Stimulated activated memory B cell treated with anti-CD40 and anti-IgM and Interleukin-4, amounts not matched to agents 10 μg/mL and 1 μg/mL and 100 μg/mL, for 72 hours (primary cell): Measurements from ENCODE around the gene HOXC10.

ENCODE experiments used
- ATAC-seq: fragments of 150-1000 bp; cut with Tn5 transposase; 2 replicates; pipeline ENCODE4 v1.10.0; 2021
- H3K27ac Mint-ChIP-seq: one replicate; pipeline ENCODE4 v1.8.0; 2022; ENCODE audit warnings: mild to moderate bottlenecking, mixed read lengths
- H3K27me3 Mint-ChIP-seq: one replicate; pipeline ENCODE4 v1.8.0; 2022; ENCODE audit warnings: mixed read lengths
- H3K36me3 Mint-ChIP-seq: one replicate; pipeline ENCODE4 v1.8.0; 2022; ENCODE audit warnings: mixed read lengths
- H3K4me1 Mint-ChIP-seq: one replicate; pipeline ENCODE4 v1.8.0; 2022; ENCODE audit warnings: mixed read lengths
- H3K4me3 Mint-ChIP-seq: one replicate; pipeline ENCODE4 v1.8.0; 2022; ENCODE audit warnings: mild to moderate bottlenecking, moderate library complexity, mixed read lengths
- H3K9me3 Mint-ChIP-seq: one replicate; pipeline ENCODE4 v1.8.0; 2022; ENCODE audit warnings: mixed read lengths

The HOXC10 gene

GRCh38 chr12:53956251-53956887, 28.6 kb upstream of the HOXC10 start:
- H3K27me3 Mint-ChIP-seq = peaks cover 100% of the 10 kb centered on the region
- H3K9me3 Mint-ChIP-seq = peaks cover 10% of the 10 kb centered on the region
- peaks cover 39% of the 10 kb centered on the region for H3K4me1 Mint-ChIP-seq
- ATAC-seq = no peak
- H3K4me3 Mint-ChIP-seq = peak overlapping the region; percentile 9
- H3K36me3 Mint-ChIP-seq = no peaks in the 10 kb centered on the region
- no peak overlapping the region for H3K27ac Mint-ChIP-seq

- Mint-ChIP-seq H3K4me1 (peaks cover 33% of the 10 kb centered on the region), H3K27me3 (peaks cover 100% of the 10 kb centered on the region), H3K27ac (no peak overlapping the region), H3K4me3 (peak overlapping the region; percentile 9), H3K9me3 (peaks cover 10% of the 10 kb centered on the region), H3K36me3 (no peaks in the 10 kb centered on the region)
- ATAC-seq = no peak
Observed at GRCh38 chr12:53956914-53957536, 27.9 kb upstream of the HOXC10 start.

GRCh38 chr12:53958128-53958527, 26.8 kb upstream of the HOXC10 start:
- Mint-ChIP-seq H3K27ac (no peak overlapping the region), H3K4me1 (peaks cover 33% of the 10 kb centered on the region), H3K9me3 (peaks cover 10% of the 10 kb centered on the region), H3K4me3 (no peak overlapping the region), H3K27me3 (peaks cover 98% of the 10 kb centered on the region), H3K36me3 (no peaks in the 10 kb centered on the region)
- no peak for ATAC-seq

GRCh38 chr12:53959314-53959713, 25.6 kb upstream of the HOXC10 start:
- ATAC-seq = no peak
- peaks cover 40% of the 10 kb centered on the region for H3K4me1 Mint-ChIP-seq
- no peaks in the 10 kb centered on the region for H3K36me3 Mint-ChIP-seq
- H3K27ac Mint-ChIP-seq = no peak overlapping the region
- H3K4me3 Mint-ChIP-seq = no peak overlapping the region
- peaks cover 9% of the 10 kb centered on the region for H3K9me3 Mint-ChIP-seq
- H3K27me3 Mint-ChIP-seq = peaks cover 98% of the 10 kb centered on the region

GRCh38 chr12:53960187-53961024, 24.5 kb upstream of the HOXC10 start:
- Mint-ChIP-seq H3K27me3 (peaks cover 98% of the 10 kb centered on the region), H3K9me3 (peaks cover 11% of the 10 kb centered on the region), H3K4me1 (peaks cover 47% of the 10 kb centered on the region), H3K4me3 (no peak overlapping the region), H3K27ac (no peak overlapping the region), H3K36me3 (peaks cover 2% of the 10 kb centered on the region)
- ATAC-seq = no peak

GRCh38 chr12:53961025-53961761, 23.8 kb upstream of the HOXC10 start:
- no peak for ATAC-seq
- H3K27me3 Mint-ChIP-seq = peaks cover 98% of the 10 kb centered on the region

GRCh38 chr12:53963005-53963404, 21.9 kb upstream of the HOXC10 start:
- ATAC-seq = no peak
- H3K9me3 Mint-ChIP-seq = peaks cover 14% of the 10 kb centered on the region
- peaks cover 98% of the 10 kb centered on the region for H3K27me3 Mint-ChIP-seq
- H3K4me1 Mint-ChIP-seq = peaks cover 39% of the 10 kb centered on the region
- peaks cover 5% of the 10 kb centered on the region for H3K36me3 Mint-ChIP-seq
- H3K4me3 Mint-ChIP-seq = no peak overlapping the region
- H3K27ac Mint-ChIP-seq = no peak overlapping the region

More at GRCh38 chr12:53961025-53961761, 23.8 kb upstream of the HOXC10 start:
- no peak overlapping the region for H3K27ac Mint-ChIP-seq
- H3K4me3 Mint-ChIP-seq = no peak overlapping the region
- H3K9me3 Mint-ChIP-seq = peaks cover 11% of the 10 kb centered on the region
- H3K36me3 Mint-ChIP-seq = peaks cover 5% of the 10 kb centered on the region
- H3K4me1 Mint-ChIP-seq = peaks cover 49% of the 10 kb centered on the region

GRCh38 chr12:53963434-53964314, 21.3 kb upstream of the HOXC10 start:
- H3K36me3 Mint-ChIP-seq = peaks cover 5% of the 10 kb centered on the region
- peaks cover 98% of the 10 kb centered on the region for H3K27me3 Mint-ChIP-seq
- peaks cover 35% of the 10 kb centered on the region for H3K4me1 Mint-ChIP-seq
- H3K9me3 Mint-ChIP-seq = peaks cover 14% of the 10 kb centered on the region
- no peak for ATAC-seq
- H3K4me3 Mint-ChIP-seq = no peak overlapping the region
- H3K27ac Mint-ChIP-seq = no peak overlapping the region

- no peak overlapping the region for H3K4me3 Mint-ChIP-seq
- H3K27ac Mint-ChIP-seq = no peak overlapping the region
- peaks cover 5% of the 10 kb centered on the region for H3K36me3 Mint-ChIP-seq
- ATAC-seq = no peak
- H3K27me3 Mint-ChIP-seq = peaks cover 98% of the 10 kb centered on the region
- peaks cover 14% of the 10 kb centered on the region for H3K9me3 Mint-ChIP-seq
- peaks cover 35% of the 10 kb centered on the region for H3K4me1 Mint-ChIP-seq
Observed at GRCh38 chr12:53964315-53964713, 20.6 kb upstream of the HOXC10 start.

GRCh38 chr12:53965281-53966084, 19.5 kb upstream of the HOXC10 start:
- Mint-ChIP-seq H3K27ac (no peak overlapping the region), H3K36me3 (peaks cover 5% of the 10 kb centered on the region), H3K4me1 (peaks cover 27% of the 10 kb centered on the region), H3K9me3 (peaks cover 11% of the 10 kb centered on the region), H3K27me3 (peaks cover 98% of the 10 kb centered on the region), H3K4me3 (peak overlapping the region; percentile 6)
- no peak for ATAC-seq

- Mint-ChIP-seq H3K27me3 (peaks cover 98% of the 10 kb centered on the region), H3K27ac (no peak overlapping the region), H3K9me3 (peaks cover 11% of the 10 kb centered on the region), H3K4me1 (peaks cover 27% of the 10 kb centered on the region), H3K4me3 (peak overlapping the region; percentile 38), H3K36me3 (peaks cover 5% of the 10 kb centered on the region)
- no peak for ATAC-seq
Observed at GRCh38 chr12:53966085-53966384, 18.9 kb upstream of the HOXC10 start.

GRCh38 chr12:53966385-53967133, 18.4 kb upstream of the HOXC10 start:
- Mint-ChIP-seq H3K4me1 (peaks cover 27% of the 10 kb centered on the region), H3K36me3 (peaks cover 5% of the 10 kb centered on the region), H3K27ac (no peak overlapping the region), H3K27me3 (peaks cover 98% of the 10 kb centered on the region), H3K9me3 (peaks cover 11% of the 10 kb centered on the region), H3K4me3 (peak overlapping the region; percentile 38)
- ATAC-seq = no peak

GRCh38 chr12:53967421-53967925, 17.5 kb upstream of the HOXC10 start:
- peaks cover 100% of the 10 kb centered on the region for H3K27me3 Mint-ChIP-seq
- peaks cover 11% of the 10 kb centered on the region for H3K9me3 Mint-ChIP-seq
- peaks cover 5% of the 10 kb centered on the region for H3K36me3 Mint-ChIP-seq
- no peak overlapping the region for H3K4me3 Mint-ChIP-seq
- peaks cover 27% of the 10 kb centered on the region for H3K4me1 Mint-ChIP-seq
- no peak for ATAC-seq
- no peak overlapping the region for H3K27ac Mint-ChIP-seq
